Measurements from ENCODE around the gene PLLP.
A peak's percentile ranks its signal among the peaks of the same experiment; 100 is the strongest.

The PLLP gene

DNA sequence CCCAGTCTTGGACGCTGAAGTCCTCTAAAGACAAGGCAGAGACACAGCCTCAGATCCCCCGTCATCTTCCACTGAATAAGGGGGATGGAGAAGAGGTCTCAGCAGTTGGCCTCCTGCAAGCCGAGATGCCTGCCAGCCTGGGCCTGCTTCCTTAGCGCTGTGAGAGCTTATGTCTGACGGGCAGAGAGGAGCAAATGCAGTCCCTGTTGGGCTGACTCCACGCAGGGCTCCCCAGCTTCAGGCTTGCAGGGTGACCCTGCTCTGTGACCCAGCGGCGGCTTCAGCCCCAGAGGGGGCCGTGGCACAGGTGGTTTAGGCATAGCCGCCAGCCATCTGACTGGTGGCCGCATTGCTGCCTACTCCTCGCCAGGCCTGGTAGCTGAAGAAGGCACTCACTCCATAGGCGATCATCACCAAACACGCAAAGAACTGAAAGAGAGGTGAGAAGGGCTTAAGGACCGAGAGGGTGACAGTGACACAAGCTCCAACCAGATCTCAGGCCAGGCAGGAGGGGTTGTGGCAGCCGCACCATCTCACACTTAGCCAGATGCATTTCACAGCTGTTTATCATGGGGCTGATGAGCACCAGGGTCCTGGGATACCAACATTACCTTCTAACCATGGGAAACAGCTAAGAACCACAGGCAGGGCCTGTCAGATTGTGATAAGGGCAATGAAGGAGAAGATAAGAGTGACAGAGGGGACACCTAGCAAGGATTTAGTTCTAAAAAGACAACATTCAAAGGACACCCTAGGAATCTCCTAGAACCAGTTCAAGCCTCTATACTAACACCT lies 27.7 kb downstream of the PLLP start:
- DNase-seq (ENCODE audit: low read depth in 2 of 2), result no peak

- no peak for DNase-seq (ENCODE audit: low read depth in 2 of 2)
These were observed 28.6 kb downstream of the PLLP start for GRCh38 chr16:57255686-57256415.

DNA sequence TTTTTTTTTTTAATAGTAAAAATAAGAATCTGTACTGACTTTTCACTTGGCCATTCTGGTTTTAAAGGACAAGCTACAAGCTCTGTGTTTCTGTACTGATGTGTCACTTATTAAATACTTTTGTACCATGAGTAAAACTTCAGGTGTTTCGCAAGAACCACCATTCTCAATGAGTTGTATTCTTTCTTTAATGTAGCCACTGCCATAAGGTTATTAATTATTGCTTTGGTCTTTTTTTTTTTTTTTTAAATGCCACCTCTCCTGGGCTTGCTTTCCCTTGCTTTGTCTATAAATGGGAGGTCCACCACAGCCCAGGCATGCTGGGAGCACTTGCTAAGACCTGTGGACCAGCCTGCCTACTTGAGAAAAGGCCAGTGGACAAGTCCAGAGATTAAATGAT lies 31.0 kb downstream of the PLLP start:
- DNase-seq (ENCODE audit: low read depth in 2 of 2), result no peak

GRCh38 chr16:57252148-57252721 lies 32.2 kb downstream of the PLLP start:
- DNase-seq (ENCODE audit: low read depth in 2 of 2), result no peak

DNA sequence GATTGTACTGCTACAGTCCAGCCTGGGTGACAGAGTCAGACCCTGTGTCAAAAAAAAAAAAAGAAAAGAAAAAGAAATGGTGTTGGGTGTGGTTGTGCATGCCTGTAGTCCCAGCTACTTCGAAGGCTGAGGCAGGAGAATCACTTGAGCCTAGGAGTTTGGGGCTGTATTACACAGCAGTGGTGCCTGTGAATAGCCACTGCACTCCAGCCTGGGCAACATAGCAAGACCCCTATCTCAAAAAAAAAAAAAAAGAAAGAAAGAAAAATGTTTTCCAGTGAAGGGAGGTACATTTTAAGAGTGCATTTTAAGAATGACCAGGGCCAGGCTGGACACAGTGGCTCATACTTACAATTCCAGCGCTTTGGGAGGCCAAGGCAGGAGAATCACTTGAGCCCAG lies 33.1 kb downstream of the PLLP start:
- no peak for DNase-seq (ENCODE audit: low read depth in 2 of 2)

GRCh38 chr16:57245472-57246113 lies 38.9 kb downstream of the PLLP start:
- no peak for DNase-seq (ENCODE audit: low read depth in 2 of 2)

- DNase-seq (ENCODE audit: low read depth in 2 of 2), result peak; percentile 94 to 96
These were observed 39.6 kb downstream of the PLLP start, which contains the start of gene ARL2BP for GRCh38 chr16:57244767-57245471. TSS of gene ARL2BP (plus strand) at chr16:57245259. CDS start at chr16:57245368, 109 bp downstream.

DNA sequence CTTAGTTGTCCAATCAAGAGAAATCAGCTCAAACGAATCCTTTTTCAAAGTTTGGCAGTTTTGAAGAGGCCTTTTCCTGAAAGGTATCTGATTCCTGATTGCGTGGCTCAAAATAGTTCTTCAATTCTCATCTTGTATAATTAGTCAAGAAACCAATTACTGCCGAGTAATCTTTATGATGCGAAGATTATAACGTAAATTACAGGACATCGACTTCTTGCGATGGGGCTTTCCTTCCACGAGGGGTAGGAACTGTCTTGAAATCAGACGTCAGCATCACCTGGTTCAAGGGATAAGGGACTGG lies 40.1 kb downstream of the PLLP start:
- DNase-seq (ENCODE audit: low read depth in 2 of 2), result no peak

DNA sequence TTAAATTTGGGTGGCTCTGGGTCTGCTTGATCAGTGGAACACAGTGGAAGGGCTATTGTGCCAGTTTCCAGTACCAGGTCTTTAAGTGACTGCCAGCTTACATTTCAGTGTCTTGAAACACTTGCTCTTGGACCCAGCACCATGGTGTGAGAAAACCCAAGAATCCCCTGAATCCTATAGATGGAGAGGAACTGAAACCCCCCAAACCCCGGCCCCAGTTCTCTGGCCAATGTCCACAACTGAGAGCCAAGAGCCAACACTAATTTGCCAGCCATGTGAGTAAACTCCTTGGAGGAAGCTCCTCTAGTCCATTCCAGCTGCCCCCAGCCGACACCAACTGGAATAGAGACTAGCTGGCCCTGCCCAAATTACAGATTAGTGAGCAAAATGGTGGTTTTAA lies 41.8 kb downstream of the PLLP start:
- no peak for DNase-seq (ENCODE audit: low read depth in 2 of 2)

- no peak for DNase-seq (ENCODE audit: low read depth in 2 of 2)
These were observed 43.6 kb downstream of the PLLP start for GRCh38 chr16:57240851-57241250.

DNA sequence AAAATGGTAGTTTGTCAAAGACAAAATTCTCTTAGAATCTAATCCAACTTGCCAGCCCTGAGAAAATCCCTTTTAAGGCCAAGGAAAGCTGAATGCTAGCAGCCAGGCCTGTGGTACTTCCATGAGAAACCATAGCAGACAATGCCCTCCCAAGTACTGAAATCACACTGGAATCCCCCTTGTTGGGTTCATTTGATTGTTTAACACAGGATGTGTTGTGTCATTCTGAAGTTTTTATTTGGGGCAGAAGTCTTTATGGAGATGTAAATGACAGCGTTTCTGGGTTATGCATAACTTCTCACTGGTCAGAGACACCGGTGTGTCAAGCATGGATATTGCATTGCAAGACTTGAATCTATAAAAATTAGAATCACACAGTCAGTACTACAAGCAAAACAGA lies 45.4 kb downstream of the PLLP start:
- DNase-seq (ENCODE audit: low read depth in 2 of 2), result no peak

DNA sequence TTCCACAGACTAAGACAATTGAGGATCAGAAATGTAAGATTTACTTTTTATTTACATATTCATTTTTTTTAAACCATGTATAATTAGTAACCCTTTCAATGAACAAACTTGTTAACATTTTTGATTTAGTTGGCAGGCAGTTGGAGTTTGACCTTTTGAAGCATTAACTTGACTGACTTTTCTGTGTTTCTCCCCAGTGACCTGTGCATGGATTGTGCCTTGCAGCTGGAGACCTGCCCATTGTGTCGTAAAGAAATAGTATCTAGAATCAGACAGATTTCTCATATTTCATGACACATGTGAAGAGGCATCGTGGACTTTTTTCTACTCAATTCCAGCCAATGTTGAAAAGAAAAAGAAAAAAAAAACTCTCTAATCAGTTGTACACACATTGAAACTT lies 45.8 kb downstream of the PLLP start:
- DNase-seq (ENCODE audit: low read depth in 2 of 2), result no peak

- DNase-seq (ENCODE audit: low read depth in 2 of 2), result no peak
These were observed 48.5 kb downstream of the PLLP start for GRCh38 chr16:57236022-57236350.

- DNase-seq (ENCODE audit: low read depth in 2 of 2), result no peak
These were observed 49.1 kb downstream of the PLLP start for GRCh38 chr16:57235128-57236021.

DNA sequence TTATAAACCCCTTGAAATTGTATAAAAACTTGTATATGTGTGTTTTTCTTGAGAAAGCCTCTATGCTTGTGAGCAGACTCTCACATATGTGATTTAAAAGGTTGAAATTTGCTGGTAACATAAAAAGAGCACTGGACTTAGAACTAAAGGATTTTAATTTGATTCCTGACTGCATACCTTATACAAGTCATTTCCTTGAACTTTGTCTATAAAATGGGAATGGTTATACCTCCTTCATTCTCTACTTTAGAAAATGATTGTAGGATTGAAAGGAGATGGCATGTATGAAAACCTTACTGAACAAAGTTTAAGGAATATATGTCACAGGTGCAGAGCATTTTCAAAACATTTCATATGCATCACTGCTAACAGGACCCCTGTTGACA lies 49.8 kb downstream of the PLLP start:
- no peak for DNase-seq (ENCODE audit: low read depth in 2 of 2)

- no peak for DNase-seq (ENCODE audit: low read depth in 2 of 2)
These were observed 50.3 kb downstream of the PLLP start for GRCh38 chr16:57233944-57234706.

- no peak for DNase-seq (ENCODE audit: low read depth in 2 of 2)
These were observed 52.6 kb downstream of the PLLP start for GRCh38 chr16:57231821-57232350.

- DNase-seq (ENCODE audit: low read depth in 2 of 2), result no peak
These were observed 55.4 kb downstream of the PLLP start for GRCh38 chr16:57229079-57229478.

GRCh38 chr16:57226701-57227621 lies 57.5 kb downstream of the PLLP start:
- no peak for DNase-seq (ENCODE audit: low read depth in 2 of 2)
